H9 (cell line): ENCODE results near the gene SQSTM1. TPM values are rescaled to one million over a fixed set of nuclear protein-coding genes. Genes with fewer than 3 reads are reported as not detected.

Source experiments
- DNase-seq: peaks from one replicate; pipeline ENCODE4 v3.0.0-alpha.2; 2017
- H2AFZ ChIP-seq: one replicate; pipeline ENCODE4 v1.6.1; 2013; ENCODE audit warnings: mild to moderate bottlenecking, low read length, control low read depth, moderate library complexity
- H2AK5ac ChIP-seq: 2 replicates; pipeline ENCODE4 v1.6.1; 2013; ENCODE audit warnings: low read length, control low read depth, mixed read lengths; ENCODE audit not compliant: insufficient read length
- H2BK120ac ChIP-seq: one replicate; pipeline ENCODE4 v1.6.1; 2013; ENCODE audit warnings: low read depth, mild to moderate bottlenecking, low read length, control low read depth, inconsistent platforms; ENCODE audit not compliant: poor library complexity, severe bottlenecking
- H2BK12ac ChIP-seq: 2 replicates; pipeline ENCODE4 v1.6.1; 2013; ENCODE audit warnings: low read length, control low read depth, mixed read lengths, low read depth; ENCODE audit not compliant: insufficient read length
- H2BK15ac ChIP-seq: 2 replicates; pipeline ENCODE4 v1.6.1; 2013; ENCODE audit warnings: low read depth, low read length, control low read depth
- H2BK20ac ChIP-seq: one replicate; pipeline ENCODE4 v1.6.1; 2013; ENCODE audit warnings: low read depth, mild to moderate bottlenecking, low read length, control low read depth, inconsistent platforms; ENCODE audit not compliant: poor library complexity, severe bottlenecking
- H2BK5ac ChIP-seq: 2 replicates; pipeline ENCODE4 v1.6.1; 2013; ENCODE audit warnings: low read length, control low read depth, mixed read lengths; ENCODE audit not compliant: insufficient read length
- H3K14ac ChIP-seq: 2 replicates; pipeline ENCODE4 v1.6.1; 2013; ENCODE audit warnings: low read length, control low read depth; ENCODE audit not compliant: insufficient read depth
- H3K18ac ChIP-seq: 2 replicates; pipeline ENCODE4 v1.6.1; 2013; ENCODE audit warnings: low read depth, mild to moderate bottlenecking, mixed read lengths, low read length, control low read depth; ENCODE audit not compliant: insufficient read length
- H3K23ac ChIP-seq: 2 replicates; pipeline ENCODE4 v1.6.1; 2013; ENCODE audit warnings: low read length, control low read depth, mixed read lengths, low read depth; ENCODE audit not compliant: insufficient read length
- H3K23me2 ChIP-seq: 2 replicates; pipeline ENCODE4 v1.6.1; 2013; ENCODE audit warnings: low read depth, mild to moderate bottlenecking, mixed read lengths, low read length, control low read depth; ENCODE audit not compliant: insufficient read length, poor library complexity, severe bottlenecking
- H3K27ac ChIP-seq: 2 replicates; pipeline ENCODE4 v1.5.1; 2013; ENCODE audit warnings: low read length, control low read depth, mixed read lengths, low read depth; ENCODE audit not compliant: insufficient read length
- H3K27me3 ChIP-seq: 2 replicates; pipeline ENCODE4 v1.6.1; 2013; ENCODE audit warnings: low read length, control low read depth, inconsistent platforms; ENCODE audit not compliant: insufficient read depth
- H3K4ac ChIP-seq: 2 replicates; pipeline ENCODE4 v1.6.1; 2013; ENCODE audit warnings: low read depth, mild to moderate bottlenecking, control low read depth, inconsistent platforms, low read length, moderate library complexity
- H3K4me1 ChIP-seq: 2 replicates; pipeline ENCODE4 v1.6.1; 2013; ENCODE audit warnings: low read length, control low read depth, inconsistent platforms; ENCODE audit not compliant: insufficient read depth
- H3K4me2 ChIP-seq: 2 replicates; pipeline ENCODE4 v1.6.1; 2013; ENCODE audit warnings: low read length, control low read depth, mixed read lengths; ENCODE audit not compliant: insufficient read length, insufficient read depth
- H3K56ac ChIP-seq: 2 replicates; pipeline ENCODE4 v1.6.1; 2013; ENCODE audit warnings: low read depth, mild to moderate bottlenecking, mixed read lengths, low read length, control low read depth; ENCODE audit not compliant: insufficient read length
- H3K79me1 ChIP-seq: 2 replicates; pipeline ENCODE4 v1.6.1; 2013; ENCODE audit warnings: low read depth, mild to moderate bottlenecking, moderate library complexity, low read length, control low read depth, inconsistent platforms; ENCODE audit not compliant: insufficient read depth, poor library complexity, severe bottlenecking
- H3K79me2 ChIP-seq: 2 replicates; pipeline ENCODE4 v1.6.1; 2013; ENCODE audit warnings: low read length, control low read depth, inconsistent platforms; ENCODE audit not compliant: insufficient read depth
- H3K9ac ChIP-seq: 2 replicates; pipeline ENCODE4 v1.6.1; 2013; ENCODE audit warnings: low read length, control low read depth, mixed read lengths; ENCODE audit not compliant: insufficient read length; ENCODE audit errors: extremely low read depth
- H3K9me3 ChIP-seq: one replicate; pipeline ENCODE4 v1.6.1; 2013; ENCODE audit warnings: low read depth, low read length, inconsistent platforms; ENCODE audit not compliant: control insufficient read depth
- H3T11ph ChIP-seq: one replicate; pipeline ENCODE4 v1.6.1; 2013; ENCODE audit warnings: mild to moderate bottlenecking, low read length, control low read depth, inconsistent platforms
- H4K20me1 ChIP-seq: one replicate; pipeline ENCODE4 v1.6.1; 2013; ENCODE audit not compliant: control insufficient read depth, insufficient read length, insufficient read depth
- H4K5ac ChIP-seq: 2 replicates; pipeline ENCODE4 v1.6.1; 2013; ENCODE audit warnings: low read depth, mild to moderate bottlenecking, mixed read lengths, low read length, control low read depth; ENCODE audit not compliant: insufficient read length
- H4K8ac ChIP-seq: replicated peaks from 2 replicates; pipeline ENCODE4 v1.6.1; 2013; ENCODE audit warnings: low read length, control low read depth, mixed read lengths, low read depth; ENCODE audit not compliant: insufficient read length
- H4K91ac ChIP-seq: 2 replicates; pipeline ENCODE4 v1.6.1; 2013; ENCODE audit warnings: low read depth, mild to moderate bottlenecking, moderate library complexity, mixed read lengths, low read length, control low read depth; ENCODE audit not compliant: insufficient read length
- H3K27ac Mint-ChIP-seq, 3 experiments: 2 replicates in 2 of 3; 3 replicates in 1 of 3; pipeline ENCODE4 v1.8.0; 2020 to 2021; ENCODE audit warnings: mixed read lengths in 3 of 3, mild to moderate bottlenecking in 1 of 3, moderate library complexity in 1 of 3
- H3K27me3 Mint-ChIP-seq: 2 replicates; pipeline ENCODE4 v1.8.0; 2021; ENCODE audit warnings: low read depth, mild to moderate bottlenecking, moderate library complexity, mixed read lengths
- H3K36me3 Mint-ChIP-seq, 3 experiments: 2 replicates in 2 of 3; 3 replicates in 1 of 3; pipeline ENCODE4 v1.8.0; 2020 to 2021; ENCODE audit warnings: low read depth in 3 of 3, mixed read lengths in 3 of 3; ENCODE audit not compliant: insufficient read depth in 1 of 3
- H3K4me1 Mint-ChIP-seq, 2 experiments: 2 replicates each; pipeline ENCODE4 v1.8.0; 2020; ENCODE audit warnings: mixed read lengths in 2 of 2
- H3K4me3 Mint-ChIP-seq, 2 experiments: 2 replicates in 1 of 2; 3 replicates in 1 of 2; pipeline ENCODE4 v1.8.0; 2020 to 2021; ENCODE audit warnings: mild to moderate bottlenecking in 2 of 2, mixed read lengths in 2 of 2, moderate library complexity in 1 of 2
- H3K9me3 Mint-ChIP-seq, 2 experiments: 2 replicates in 1 of 2; 3 replicates in 1 of 2; pipeline ENCODE4 v1.8.0; 2020; ENCODE audit warnings: mild to moderate bottlenecking in 2 of 2, mixed read lengths in 2 of 2, moderate library complexity in 1 of 2
- WGBS: extraction: QIAGEN DNeasy Blood & Tissue Kit; methylation state at CpG from one replicate; pipeline ENCODE4 v1.1.7; 2013; ENCODE audit warnings: missing lambda C conversion rate, low lambda C conversion rate, mixed read lengths; ENCODE audit not compliant: insufficient read length; ENCODE audit errors: extremely low coverage; 5-methylcytosine and 5-hydroxymethylcytosine counted together
- total RNA-seq: library from RNA; stranded (reverse); gene quantifications from 2 replicates; pipeline ENCODE4 v1.2.1, GENCODE V29; 2021
- TF ChIP-seq, protein P1 (sequence below): fragments of 200-600 bp; sonication (generic); conservative IDR thresholded peaks from 3 replicates; pipeline ENCODE4 v1.8.0; 2021; ENCODE audit warnings: antibody characterized with exemption, mild to moderate bottlenecking

The SQSTM1 gene
- total RNA-seq, 1 experiment from 2014 or later, result 144 TPM

DNA sequence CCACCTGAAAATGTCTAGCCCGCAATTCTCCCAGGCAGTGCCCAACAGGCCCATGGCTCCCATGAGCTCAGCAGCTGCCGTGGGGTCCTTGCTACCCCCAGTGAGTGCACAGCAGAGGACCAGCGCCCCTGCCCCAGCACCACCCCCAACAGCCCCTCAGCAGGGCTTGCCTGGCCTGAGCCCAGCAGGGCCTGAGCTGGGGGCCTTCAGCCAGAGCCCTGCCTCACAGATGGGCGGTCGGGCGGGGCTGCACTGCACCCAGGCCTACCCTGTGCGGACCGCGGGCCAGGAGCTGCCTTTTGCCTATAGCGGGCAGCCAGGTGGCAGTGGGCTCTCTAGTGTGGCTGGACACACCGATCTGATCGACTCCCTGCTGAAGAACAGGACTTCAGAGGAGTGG lies 46.3 kb upstream of the SQSTM1 start:
- Histone ChIP-seq H2BK15ac (no peak overlapping the region), H2BK12ac (no peak overlapping the region), H3K9ac (no peak overlapping the region), H3K56ac (no peak overlapping the region), H3K79me1 (no peaks in the 10 kb centered on the region), H2BK120ac (no peak overlapping the region), H3K4ac (no peak overlapping the region), H4K91ac (no peak overlapping the region), H3T11ph (no peak overlapping the region), H3K9me3 (no peaks in the 10 kb centered on the region), H2AK5ac (no peak overlapping the region), H3K23me2 (no peaks in the 10 kb centered on the region), H3K18ac (no peak overlapping the region), H3K23ac (no peak overlapping the region), H3K27ac (no peak overlapping the region), H3K4me2 (no peak overlapping the region), H4K20me1 (peaks cover 2% of the 10 kb centered on the region), H4K8ac (no peak overlapping the region), H4K5ac (no peak overlapping the region), H2AFZ (no peak overlapping the region), H2BK5ac (no peak overlapping the region), H3K14ac (no peak overlapping the region), H2BK20ac (no peak overlapping the region), H3K4me1 (no peaks in the 10 kb centered on the region), H3K79me2 (no peaks in the 10 kb centered on the region), H3K27me3 (no peaks in the 10 kb centered on the region)
- no peak for DNase-seq
- no peak overlapping the region for H3K4me3 Mint-ChIP-seq
- H3K27ac Mint-ChIP-seq, result no peak overlapping the region
- no peaks in the 10 kb centered on the region for H3K9me3 Mint-ChIP-seq
- H3K36me3 Mint-ChIP-seq, result peaks cover 44 to 85% (median 73%) of the 10 kb centered on the region in 3 experiments
- no peaks in the 10 kb centered on the region for H3K4me1 Mint-ChIP-seq
- peaks cover 2% of the 10 kb centered on the region; the same call in 1 of the 2 replicates for H3K27me3 Mint-ChIP-seq
- TF ChIP-seq, protein P1, sequence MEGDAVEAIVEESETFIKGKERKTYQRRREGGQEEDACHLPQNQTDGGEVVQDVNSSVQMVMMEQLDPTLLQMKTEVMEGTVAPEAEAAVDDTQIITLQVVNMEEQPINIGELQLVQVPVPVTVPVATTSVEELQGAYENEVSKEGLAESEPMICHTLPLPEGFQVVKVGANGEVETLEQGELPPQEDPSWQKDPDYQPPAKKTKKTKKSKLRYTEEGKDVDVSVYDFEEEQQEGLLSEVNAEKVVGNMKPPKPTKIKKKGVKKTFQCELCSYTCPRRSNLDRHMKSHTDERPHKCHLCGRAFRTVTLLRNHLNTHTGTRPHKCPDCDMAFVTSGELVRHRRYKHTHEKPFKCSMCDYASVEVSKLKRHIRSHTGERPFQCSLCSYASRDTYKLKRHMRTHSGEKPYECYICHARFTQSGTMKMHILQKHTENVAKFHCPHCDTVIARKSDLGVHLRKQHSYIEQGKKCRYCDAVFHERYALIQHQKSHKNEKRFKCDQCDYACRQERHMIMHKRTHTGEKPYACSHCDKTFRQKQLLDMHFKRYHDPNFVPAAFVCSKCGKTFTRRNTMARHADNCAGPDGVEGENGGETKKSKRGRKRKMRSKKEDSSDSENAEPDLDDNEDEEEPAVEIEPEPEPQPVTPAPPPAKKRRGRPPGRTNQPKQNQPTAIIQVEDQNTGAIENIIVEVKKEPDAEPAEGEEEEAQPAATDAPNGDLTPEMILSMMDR, result no peak
- WGBS, result no CpG with 5 or more reads among the region's 12 CpGs
